GM10266 (cell line): ENCODE data around the gene NOC4L.
"Not testable (repeated sequence)": the region's sequence is repeated elsewhere in the genome, so short reads cannot be mapped to it uniquely, and the experiment has no call there.

Experiments
- DNase-seq: peaks from one replicate; pipeline ENCODE4 v3.0.0; 2012; ENCODE audit errors: extremely low spot score
- TF ChIP-seq, protein P1 (sequence below): IDR thresholded peaks from 2 replicates; pipeline ENCODE4 v1.5.1; 2012; ENCODE audit warnings: mild to moderate bottlenecking, low read depth; ENCODE audit not compliant: control insufficient read depth, insufficient read depth; ENCODE audit errors: missing control alignments

Gene NOC4L

GRCh38 chr12:132194556-132194955 lies 50.3 kb downstream of the NOC4L start:
- DNase-seq = no peak
- TF ChIP-seq, protein P1, sequence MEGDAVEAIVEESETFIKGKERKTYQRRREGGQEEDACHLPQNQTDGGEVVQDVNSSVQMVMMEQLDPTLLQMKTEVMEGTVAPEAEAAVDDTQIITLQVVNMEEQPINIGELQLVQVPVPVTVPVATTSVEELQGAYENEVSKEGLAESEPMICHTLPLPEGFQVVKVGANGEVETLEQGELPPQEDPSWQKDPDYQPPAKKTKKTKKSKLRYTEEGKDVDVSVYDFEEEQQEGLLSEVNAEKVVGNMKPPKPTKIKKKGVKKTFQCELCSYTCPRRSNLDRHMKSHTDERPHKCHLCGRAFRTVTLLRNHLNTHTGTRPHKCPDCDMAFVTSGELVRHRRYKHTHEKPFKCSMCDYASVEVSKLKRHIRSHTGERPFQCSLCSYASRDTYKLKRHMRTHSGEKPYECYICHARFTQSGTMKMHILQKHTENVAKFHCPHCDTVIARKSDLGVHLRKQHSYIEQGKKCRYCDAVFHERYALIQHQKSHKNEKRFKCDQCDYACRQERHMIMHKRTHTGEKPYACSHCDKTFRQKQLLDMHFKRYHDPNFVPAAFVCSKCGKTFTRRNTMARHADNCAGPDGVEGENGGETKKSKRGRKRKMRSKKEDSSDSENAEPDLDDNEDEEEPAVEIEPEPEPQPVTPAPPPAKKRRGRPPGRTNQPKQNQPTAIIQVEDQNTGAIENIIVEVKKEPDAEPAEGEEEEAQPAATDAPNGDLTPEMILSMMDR = no peak

- DNase-seq = not testable (repeated sequence)
Observed at GRCh38 chr12:132195242-132195641, 51.0 kb downstream of the NOC4L start.

GRCh38 chr12:132196038-132196872 lies 52.0 kb downstream of the NOC4L start:
- no peak for DNase-seq
- TF ChIP-seq, protein P1 = no peak

DNA sequence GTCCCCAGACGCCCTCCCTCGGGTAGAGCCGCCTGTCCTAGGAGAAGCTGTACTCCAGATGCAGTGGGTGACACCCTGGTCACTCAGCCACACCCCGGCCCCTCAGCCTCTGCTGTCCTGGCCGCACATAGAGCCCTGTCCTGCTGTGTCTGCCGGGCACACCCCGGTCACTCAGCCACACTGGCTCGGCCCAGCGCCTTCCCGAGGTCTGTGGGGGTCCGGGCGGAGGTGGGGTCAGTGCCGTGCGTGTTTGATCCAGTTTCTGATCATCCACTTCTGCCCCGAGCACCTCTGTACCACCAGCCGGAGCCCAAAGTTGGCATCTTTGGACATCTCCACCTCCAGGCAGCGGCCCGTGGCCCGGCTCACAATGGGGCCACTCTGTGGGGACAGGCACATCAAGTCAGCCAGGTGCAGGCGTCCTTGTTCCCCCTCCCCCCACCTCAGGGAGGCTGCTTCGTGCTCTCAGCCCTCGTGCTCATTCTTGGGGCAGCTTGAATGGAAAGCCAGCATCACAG lies 52.7 kb downstream of the NOC4L start:
- TF ChIP-seq, protein P1 = no peak
- no peak for DNase-seq

GRCh38 chr12:132197581-132198354 lies 53.5 kb downstream of the NOC4L start:
- DNase-seq = no peak
- TF ChIP-seq, protein P1 = no peak

- DNase-seq = no peak
- TF ChIP-seq, protein P1 = no peak
Observed at GRCh38 chr12:132199101-132199500, 54.8 kb downstream of the NOC4L start.

GRCh38 chr12:132199526-132200319 lies 55.5 kb downstream of the NOC4L start:
- TF ChIP-seq, protein P1 = no peak
- DNase-seq = no peak
